HG02884 (cell line): Measurements from ENCODE around the gene RNASEH2A.

ENCODE experiments used
- ATAC-seq: cut with Tn5 transposase; IDR thresholded peaks from one replicate; pipeline ENCODE4 v1.9.1; 2021; ENCODE audit warnings: mild to moderate bottlenecking, moderate library complexity; ENCODE audit not compliant: unreplicated experiment

The RNASEH2A gene

GRCh38 chr19:12782424-12783290, 23.7 kb upstream of the RNASEH2A start:
- ATAC-seq: peak; percentile 30

- no peak for ATAC-seq
These were observed 23.0 kb upstream of the RNASEH2A start for GRCh38 chr19:12783291-12783848.

GRCh38 chr19:12783849-12784393, 22.5 kb upstream of the RNASEH2A start:
- no peak for ATAC-seq

GRCh38 chr19:12784394-12784870, 22.0 kb upstream of the RNASEH2A start:
- no peak for ATAC-seq

GRCh38 chr19:12784871-12785430, 21.4 kb upstream of the RNASEH2A start:
- no peak for ATAC-seq

- ATAC-seq: no peak
These were observed 20.9 kb upstream of the RNASEH2A start for GRCh38 chr19:12785431-12786031.

- no peak for ATAC-seq
These were observed 20.1 kb upstream of the RNASEH2A start for GRCh38 chr19:12786141-12786870.

GRCh38 chr19:12786952-12787351, 19.4 kb upstream of the RNASEH2A start:
- ATAC-seq: no peak

GRCh38 chr19:12787458-12787857, 18.9 kb upstream of the RNASEH2A start:
- no peak for ATAC-seq

GRCh38 chr19:12788042-12788681, 18.2 kb upstream of the RNASEH2A start:
- ATAC-seq: no peak

GRCh38 chr19:12788682-12789097, 17.7 kb upstream of the RNASEH2A start:
- ATAC-seq: no peak

GRCh38 chr19:12789098-12789903, 17.1 kb upstream of the RNASEH2A start:
- ATAC-seq: no peak

GRCh38 chr19:12789904-12790619, 16.3 kb upstream of the RNASEH2A start:
- ATAC-seq: peak; percentile 44

GRCh38 chr19:12790628-12791344, 15.6 kb upstream of the RNASEH2A start:
- ATAC-seq: no peak

- no peak for ATAC-seq
These were observed 14.9 kb upstream of the RNASEH2A start, which contains the start of gene JUNB for GRCh38 chr19:12791345-12792050. JUNB (plus strand) TSS chr19:12791486; CDS start chr19:12791772, 286 bp downstream.

- no peak for ATAC-seq
These were observed 14.1 kb upstream of the RNASEH2A start for GRCh38 chr19:12792051-12792852.
